ENCODE data around the gene UBAC1.

Gene UBAC1

DNA sequence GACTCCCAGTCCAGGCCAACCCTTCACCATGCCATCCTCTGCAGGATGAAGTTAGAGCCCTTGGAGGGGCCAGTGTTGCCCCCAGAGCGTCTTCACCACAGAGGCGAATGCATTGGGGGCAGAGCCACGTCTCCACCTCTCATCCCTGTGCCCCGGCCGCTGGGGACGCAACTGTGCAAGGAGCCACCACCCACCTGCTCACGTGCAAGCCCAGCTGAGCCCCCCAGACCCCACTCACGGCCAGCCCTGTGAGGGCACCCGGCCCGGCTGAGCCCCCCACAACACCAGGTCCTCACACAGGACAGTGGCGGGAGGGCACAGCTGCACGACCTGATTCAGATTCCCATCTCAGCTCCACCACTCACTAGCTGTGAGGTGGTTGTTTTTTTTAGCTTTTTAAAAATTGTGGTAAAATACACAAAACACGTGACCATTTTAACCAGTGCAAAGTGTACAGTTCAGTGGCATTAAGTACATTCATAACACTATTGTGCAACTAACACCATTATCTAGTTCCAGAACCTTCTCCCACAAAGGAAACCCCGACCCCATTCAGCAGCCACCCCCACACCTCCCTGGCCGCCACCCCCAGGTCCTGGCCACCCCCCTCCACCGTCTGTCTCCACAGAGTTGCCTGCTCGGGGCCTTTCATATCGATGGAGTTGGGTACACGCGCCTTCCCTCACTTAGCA, 33.5 kb upstream of the UBAC1 start:
- no peak overlapping the region for H3K27ac ChIP-seq (ENCODE audit: extremely low read depth, low read depth, low read length)
- H3K4me3 ChIP-seq (ENCODE audit: low read depth, low read length): no peak overlapping the region
- CTCF ChIA-PET: interaction anchor here (0.6 to 1.4 kb wide), 3 partner anchors 11 to 372 kb away, joined by 3 to 4 read pairs (median 4); no protein-coding TSS in a partner anchor
- H3K9me3 ChIP-seq (ENCODE audit: control insufficient read depth, insufficient read depth, low read depth, low read length): no peaks in the 10 kb centered on the region
- POLR2A ChIA-PET: no interaction called here
- H3K4me1 ChIP-seq (ENCODE audit: control insufficient read depth, insufficient read depth, low read length): peaks cover 7% of the 10 kb centered on the region; the same call in 1 of the 2 replicates
- H3K36me3 ChIP-seq (ENCODE audit: control insufficient read depth in 2 of 2, insufficient read depth in 1 of 2, low read length in 2 of 2): no peaks in the 10 kb centered on the region
- TF ChIP-seq ZNF670 (tag by site-specific recombination; IDR thresholded peaks at IDR 0.05; ENCODE audit: low read depth) (no peak), REPIN1 (tag by site-specific recombination; IDR thresholded peaks at IDR 0.05; ENCODE audit: low read depth) (no peak), YY1 (tag by site-specific recombination; IDR thresholded peaks at IDR 0.05) (no peak), ZNF785 (tag by site-specific recombination; IDR thresholded peaks at IDR 0.05) (no peak), ZNF16 (tag by site-specific recombination; IDR thresholded peaks at IDR 0.05; ENCODE audit: low read depth) (no peak), ZSCAN18 (tag by site-specific recombination; IDR thresholded peaks at IDR 0.05) (no peak), ELK4 (IDR thresholded peaks at IDR 0.05; ENCODE audit: borderline replicate concordance, low read depth, low read length) (no peak), ZNF132 (tag by site-specific recombination; IDR thresholded peaks at IDR 0.05; ENCODE audit: borderline replicate concordance) (no peak), ZNF274 (IDR thresholded peaks at IDR 0.05; ENCODE audit: low read length) (no peak), ZNF274 (tag by site-specific recombination; IDR thresholded peaks at IDR 0.05; ENCODE audit: borderline replicate concordance) (no peak), ZNF610 (tag by site-specific recombination; IDR thresholded peaks at IDR 0.05; ENCODE audit: borderline replicate concordance) (no peak)
- TF ChIP-seq, protein P1, sequence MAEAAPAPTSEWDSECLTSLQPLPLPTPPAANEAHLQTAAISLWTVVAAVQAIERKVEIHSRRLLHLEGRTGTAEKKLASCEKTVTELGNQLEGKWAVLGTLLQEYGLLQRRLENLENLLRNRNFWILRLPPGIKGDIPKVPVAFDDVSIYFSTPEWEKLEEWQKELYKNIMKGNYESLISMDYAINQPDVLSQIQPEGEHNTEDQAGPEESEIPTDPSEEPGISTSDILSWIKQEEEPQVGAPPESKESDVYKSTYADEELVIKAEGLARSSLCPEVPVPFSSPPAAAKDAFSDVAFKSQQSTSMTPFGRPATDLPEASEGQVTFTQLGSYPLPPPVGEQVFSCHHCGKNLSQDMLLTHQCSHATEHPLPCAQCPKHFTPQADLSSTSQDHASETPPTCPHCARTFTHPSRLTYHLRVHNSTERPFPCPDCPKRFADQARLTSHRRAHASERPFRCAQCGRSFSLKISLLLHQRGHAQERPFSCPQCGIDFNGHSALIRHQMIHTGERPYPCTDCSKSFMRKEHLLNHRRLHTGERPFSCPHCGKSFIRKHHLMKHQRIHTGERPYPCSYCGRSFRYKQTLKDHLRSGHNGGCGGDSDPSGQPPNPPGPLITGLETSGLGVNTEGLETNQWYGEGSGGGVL (tag by site-specific recombination; IDR thresholded peaks at IDR 0.05): no peak

GRCh38 chr9:135993765-135994500, 32.8 kb upstream of the UBAC1 start:
- no peak overlapping the region for H3K4me3 ChIP-seq (ENCODE audit: low read depth, low read length)
- peaks cover 7% of the 10 kb centered on the region; the same call in 1 of the 2 replicates for H3K4me1 ChIP-seq (ENCODE audit: control insufficient read depth, insufficient read depth, low read length)
- ChIA-PET CTCF (interaction anchor here (0.6 to 1.4 kb wide), 4 partner anchors 11 to 371 kb away, joined by 3 to 5 read pairs (median 4); no protein-coding TSS in a partner anchor), POLR2A (no interaction called here)
- H3K27ac ChIP-seq (ENCODE audit: extremely low read depth, low read depth, low read length): no peak overlapping the region
- H3K36me3 ChIP-seq (ENCODE audit: control insufficient read depth in 2 of 2, insufficient read depth in 1 of 2, low read length in 2 of 2): no peaks in the 10 kb centered on the region
- no peaks in the 10 kb centered on the region for H3K9me3 ChIP-seq (ENCODE audit: control insufficient read depth, insufficient read depth, low read depth, low read length)
- TF ChIP-seq ZNF660 (tag by site-specific recombination; IDR thresholded peaks at IDR 0.05): no peak
- no peak for TF ChIP-seq ZNF48 (tag by site-specific recombination; IDR thresholded peaks at IDR 0.05)
- TF ChIP-seq ZNF37A (tag by site-specific recombination; IDR thresholded peaks at IDR 0.05): no peak
- TF ChIP-seq GLIS2 (tag by site-specific recombination; IDR thresholded peaks at IDR 0.05): peak; percentile 34; the same call in 1 of the 2 replicates
- peak; percentile 43 for TF ChIP-seq GLIS1 (tag by site-specific recombination; IDR thresholded peaks at IDR 0.05)
- TF ChIP-seq, protein P2, sequence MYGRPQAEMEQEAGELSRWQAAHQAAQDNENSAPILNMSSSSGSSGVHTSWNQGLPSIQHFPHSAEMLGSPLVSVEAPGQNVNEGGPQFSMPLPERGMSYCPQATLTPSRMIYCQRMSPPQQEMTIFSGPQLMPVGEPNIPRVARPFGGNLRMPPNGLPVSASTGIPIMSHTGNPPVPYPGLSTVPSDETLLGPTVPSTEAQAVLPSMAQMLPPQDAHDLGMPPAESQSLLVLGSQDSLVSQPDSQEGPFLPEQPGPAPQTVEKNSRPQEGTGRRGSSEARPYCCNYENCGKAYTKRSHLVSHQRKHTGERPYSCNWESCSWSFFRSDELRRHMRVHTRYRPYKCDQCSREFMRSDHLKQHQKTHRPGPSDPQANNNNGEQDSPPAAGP (tag by site-specific recombination; IDR thresholded peaks at IDR 0.05): 0 out of 2 replicates have a peak, but pooled peaks have one; percentile 41
- TF ChIP-seq ZNF600 (tag by site-specific recombination; IDR thresholded peaks at IDR 0.05): peak; percentile 60
- no peak for TF ChIP-seq PRDM10 (tag by site-specific recombination; IDR thresholded peaks at IDR 0.05)
- no peak for TF ChIP-seq PRDM4 (tag by site-specific recombination; IDR thresholded peaks at IDR 0.05)
